ENCODE results near the gene ZBTB11. TPM values are rescaled to one million over a fixed set of nuclear protein-coding genes. Genes with fewer than 3 reads are reported as not detected.
A peak's percentile ranks its signal among the peaks of the same experiment; 100 is the strongest.

ZBTB11 gene
- total RNA-seq, 1 donor from 2014 or later = 13.0 TPM

GRCh38 chr3:101690972-101691371, 14.0 kb upstream of the ZBTB11 start:
- no peak overlapping the region for H3K4me3 Mint-ChIP-seq (ENCODE audit: unreplicated experiment)
- no peaks in the 10 kb centered on the region for H3K9me3 Mint-ChIP-seq (ENCODE audit: unreplicated experiment)
- H3K27ac Mint-ChIP-seq (ENCODE audit: unreplicated experiment) = peak overlapping the region; percentile 43
- H3K36me3 Mint-ChIP-seq (ENCODE audit: low read depth, unreplicated experiment) = no peaks in the 10 kb centered on the region
- peaks cover 13% of the 10 kb centered on the region for H3K4me1 Mint-ChIP-seq (ENCODE audit: unreplicated experiment)
- DNase-seq (ENCODE audit: low spot score) = no peak
- no peak for TF ChIP-seq CTCF (IDR thresholded peaks at IDR 0.05; ENCODE audit: unreplicated experiment)
- H3K27me3 Mint-ChIP-seq (ENCODE audit: unreplicated experiment) = peaks cover 5% of the 10 kb centered on the region

DNA sequence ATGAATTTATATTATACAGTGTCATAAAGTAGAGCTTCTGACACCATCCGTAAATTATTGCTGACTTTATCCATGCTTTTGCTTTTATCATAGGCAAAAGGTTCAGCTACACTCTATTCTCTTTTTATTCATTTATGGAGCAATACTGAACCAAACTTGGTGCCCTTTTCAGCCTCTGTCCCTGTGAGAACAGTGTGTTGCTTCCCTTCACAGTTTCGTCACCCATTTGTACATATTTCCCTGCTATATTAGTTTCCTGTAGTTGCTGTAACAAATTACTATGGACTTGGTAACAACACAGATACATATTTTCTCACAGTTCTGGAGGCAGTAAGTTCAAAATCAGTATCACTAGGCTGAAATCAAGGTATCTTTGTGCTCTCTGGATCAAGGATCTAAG, 12.4 kb upstream of the ZBTB11 start:
- Mint-ChIP-seq H3K9me3 (ENCODE audit: unreplicated experiment) (no peaks in the 10 kb centered on the region), H3K27me3 (ENCODE audit: unreplicated experiment) (peaks cover 6% of the 10 kb centered on the region), H3K36me3 (ENCODE audit: low read depth, unreplicated experiment) (peaks cover 6% of the 10 kb centered on the region), H3K4me3 (ENCODE audit: unreplicated experiment) (no peak overlapping the region), H3K27ac (ENCODE audit: unreplicated experiment) (no peak overlapping the region), H3K4me1 (ENCODE audit: unreplicated experiment) (peaks cover 23% of the 10 kb centered on the region)
- no peak for DNase-seq (ENCODE audit: low spot score)
- TF ChIP-seq CTCF (IDR thresholded peaks at IDR 0.05; ENCODE audit: unreplicated experiment) = no peak

DNA sequence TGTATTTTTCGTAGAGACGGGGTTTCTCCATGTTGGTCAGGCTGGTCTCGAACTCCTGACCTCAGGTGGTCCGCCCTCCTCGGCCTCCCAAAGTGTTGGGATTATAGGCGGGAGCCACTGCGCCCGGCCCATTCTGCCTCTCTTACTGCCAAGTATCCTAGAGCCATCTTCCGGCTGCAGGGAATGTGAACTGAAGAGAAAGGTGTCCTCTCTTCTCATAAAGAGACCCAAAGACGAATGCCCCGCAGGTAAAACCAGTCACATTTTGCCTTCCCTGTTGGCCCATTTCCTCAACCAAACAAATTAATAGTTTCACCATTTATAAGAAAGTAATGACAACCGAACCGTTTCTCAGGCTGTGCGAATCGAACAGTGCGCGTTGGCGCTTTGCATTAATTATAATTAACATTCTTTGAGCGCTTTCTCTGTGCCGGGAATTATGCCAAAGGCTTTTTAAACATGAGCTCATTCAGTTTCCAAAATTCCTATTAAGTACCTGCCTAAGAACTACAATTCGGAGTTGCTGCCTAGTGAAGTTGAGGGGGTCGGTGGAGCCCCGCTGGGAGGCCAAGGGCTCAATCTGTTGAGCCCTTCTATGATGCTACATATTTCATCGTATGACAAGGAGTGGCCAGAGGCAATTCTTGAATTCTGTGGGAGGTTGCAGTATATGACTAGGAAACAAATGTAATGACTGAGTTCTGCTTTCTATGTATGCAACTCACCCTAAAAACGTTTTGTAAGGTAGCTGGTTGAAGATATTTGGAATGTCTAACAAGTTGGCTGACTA, 10.4 kb upstream of the ZBTB11 start:
- TF ChIP-seq CTCF (IDR thresholded peaks at IDR 0.05; ENCODE audit: unreplicated experiment) = no peak
- Mint-ChIP-seq H3K27me3 (ENCODE audit: unreplicated experiment) (peaks cover 6% of the 10 kb centered on the region), H3K4me1 (ENCODE audit: unreplicated experiment) (peaks cover 23% of the 10 kb centered on the region), H3K27ac (ENCODE audit: unreplicated experiment) (peak overlapping the region; percentile 90), H3K9me3 (ENCODE audit: unreplicated experiment) (no peaks in the 10 kb centered on the region), H3K36me3 (ENCODE audit: low read depth, unreplicated experiment) (peaks cover 9% of the 10 kb centered on the region), H3K4me3 (ENCODE audit: unreplicated experiment) (peak overlapping the region; percentile 98)
- no peak for DNase-seq (ENCODE audit: low spot score)

- TF ChIP-seq CTCF (IDR thresholded peaks at IDR 0.05; ENCODE audit: unreplicated experiment) = no peak
- Mint-ChIP-seq H3K27me3 (ENCODE audit: unreplicated experiment) (peaks cover 6% of the 10 kb centered on the region), H3K9me3 (ENCODE audit: unreplicated experiment) (no peaks in the 10 kb centered on the region), H3K4me3 (ENCODE audit: unreplicated experiment) (peak overlapping the region; percentile 98), H3K4me1 (ENCODE audit: unreplicated experiment) (peaks cover 23% of the 10 kb centered on the region), H3K27ac (ENCODE audit: unreplicated experiment) (peak overlapping the region; percentile 90), H3K36me3 (ENCODE audit: low read depth, unreplicated experiment) (peaks cover 15% of the 10 kb centered on the region)
- DNase-seq (ENCODE audit: low spot score) = no peak
Measured at GRCh38 chr3:101685870-101686307, 9.0 kb upstream of the ZBTB11 start.

DNA sequence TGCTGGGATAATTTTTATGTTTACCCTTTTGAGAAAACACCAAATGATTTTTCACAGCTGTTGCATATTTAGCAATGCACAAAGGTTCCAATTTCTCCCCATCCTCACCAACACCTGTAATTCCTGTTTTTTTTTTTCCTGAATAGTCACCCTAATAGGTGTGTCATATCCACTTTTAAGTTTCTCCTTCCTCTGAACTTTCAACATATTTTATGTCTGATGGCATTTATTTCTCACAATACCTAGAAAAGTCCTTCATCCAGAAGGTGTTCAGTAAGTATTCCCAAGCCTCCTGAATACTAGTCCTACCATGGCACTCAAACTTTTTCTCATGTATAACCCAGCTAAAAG, 8.1 kb upstream of the ZBTB11 start:
- TF ChIP-seq CTCF (IDR thresholded peaks at IDR 0.05; ENCODE audit: unreplicated experiment) = no peak
- Mint-ChIP-seq H3K27ac (ENCODE audit: unreplicated experiment) (peak overlapping the region; percentile 90), H3K36me3 (ENCODE audit: low read depth, unreplicated experiment) (peaks cover 19% of the 10 kb centered on the region)

More for the DNA sequence above, 8.1 kb upstream of the ZBTB11 start:
- no peak for DNase-seq (ENCODE audit: low spot score)
- Mint-ChIP-seq H3K27me3 (ENCODE audit: unreplicated experiment) (peaks cover 6% of the 10 kb centered on the region), H3K9me3 (ENCODE audit: unreplicated experiment) (no peaks in the 10 kb centered on the region), H3K4me3 (ENCODE audit: unreplicated experiment) (peak overlapping the region; percentile 98), H3K4me1 (ENCODE audit: unreplicated experiment) (peaks cover 23% of the 10 kb centered on the region)

Data from endothelial cell (in vitro differentiated cells).